ENCODE results near the gene PHACTR3.

PHACTR3 gene

GRCh38 chr20:59818911-59819310 is 214.6 kb downstream of the PHACTR3 start:
- TF ChIP-seq CTCF (IDR thresholded peaks at IDR 0.05; ENCODE audit: low read depth, low read length, missing control alignments), result no peak
- DNase-seq (ENCODE audit: extremely low read depth, low read depth), result no peak
- H3K4me3 ChIP-seq (replicated peaks; ENCODE audit: low read depth, low read length), result no peak overlapping the region

- no peak for TF ChIP-seq CTCF (IDR thresholded peaks at IDR 0.05; ENCODE audit: low read depth, low read length, missing control alignments)
- H3K4me3 ChIP-seq (replicated peaks; ENCODE audit: low read depth, low read length), result no peak overlapping the region
- DNase-seq (ENCODE audit: extremely low read depth, low read depth), result no peak
These were observed 215.3 kb downstream of the PHACTR3 start for GRCh38 chr20:59819496-59820203.

GRCh38 chr20:59820204-59821041 is 216.1 kb downstream of the PHACTR3 start:
- no peak for TF ChIP-seq CTCF (IDR thresholded peaks at IDR 0.05; ENCODE audit: low read depth, low read length, missing control alignments)
- no peak for DNase-seq (ENCODE audit: extremely low read depth, low read depth)
- H3K4me3 ChIP-seq (replicated peaks; ENCODE audit: low read depth, low read length), result no peak overlapping the region

GRCh38 chr20:59821201-59821600 is 216.9 kb downstream of the PHACTR3 start:
- no peak overlapping the region for H3K4me3 ChIP-seq (replicated peaks; ENCODE audit: low read depth, low read length)
- DNase-seq (ENCODE audit: extremely low read depth, low read depth), result no peak
- no peak for TF ChIP-seq CTCF (IDR thresholded peaks at IDR 0.05; ENCODE audit: low read depth, low read length, missing control alignments)

- no peak for DNase-seq (ENCODE audit: extremely low read depth, low read depth)
- no peak for TF ChIP-seq CTCF (IDR thresholded peaks at IDR 0.05; ENCODE audit: low read depth, low read length, missing control alignments)
- no peak overlapping the region for H3K4me3 ChIP-seq (replicated peaks; ENCODE audit: low read depth, low read length)
These were observed 217.4 kb downstream of the PHACTR3 start for GRCh38 chr20:59821788-59822187.

- H3K4me3 ChIP-seq (replicated peaks; ENCODE audit: low read depth, low read length), result no peak overlapping the region
- no peak for TF ChIP-seq CTCF (IDR thresholded peaks at IDR 0.05; ENCODE audit: low read depth, low read length, missing control alignments)
- no peak for DNase-seq (ENCODE audit: extremely low read depth, low read depth)
These were observed 218.1 kb downstream of the PHACTR3 start for GRCh38 chr20:59822291-59823029.

All from HFF-Myc (cell line).